HepG2 (cell line): ENCODE results near the gene DCTN1. TPM values are rescaled to one million over a fixed set of nuclear protein-coding genes. Genes with fewer than 3 reads are reported as not detected.

Experiments used
- ATF6 ChIP-seq: sonication (generic); formaldehyde crosslinking; conservative IDR thresholded peaks from 2 replicates; pipeline ENCODE4 v1.4.0; 2020; ENCODE audit warnings: missing genetic modification reagents
- HNRNPL ChIP-seq: fragments of 200-400 bp; formaldehyde crosslinking; IDR thresholded peaks from 2 replicates; pipeline ENCODE4 v1.6.1; 2017; ENCODE audit warnings: mild to moderate bottlenecking, low read depth, low read length
- MYPOP ChIP-seq: sonication (generic); formaldehyde crosslinking; IDR thresholded peaks from 2 replicates; pipeline ENCODE4 v1.8.1; 2023; ENCODE audit warnings: mild to moderate bottlenecking, moderate library complexity, missing genetic modification reagents
- NBN ChIP-seq: fragments of 450-650 bp; conservative IDR thresholded peaks from 2 replicates; pipeline ENCODE4 v1.6.1; 2017
- THRA ChIP-seq: sonication (generic); formaldehyde crosslinking; IDR thresholded peaks from 2 replicates; pipeline ENCODE4 v1.4.0; 2020; ENCODE audit warnings: missing genetic modification reagents, borderline replicate concordance
- ZHX1 ChIP-seq: sonication (generic); formaldehyde crosslinking; IDR thresholded peaks from 2 replicates; pipeline ENCODE4 v1.8.1; 2022; ENCODE audit warnings: low read depth, mild to moderate bottlenecking, missing genetic modification reagents
- ZNF205 ChIP-seq: IDR thresholded peaks from 2 replicates; pipeline ENCODE4 v1.6.1; 2018; ENCODE audit warnings: missing biosample characterization, missing genetic modification reagents
- ZNF318 ChIP-seq: sonication (generic); formaldehyde crosslinking; IDR thresholded peaks from 2 replicates; pipeline ENCODE4 v1.4.0; 2020; ENCODE audit warnings: mild to moderate bottlenecking, missing genetic modification reagents
- ZNF766 ChIP-seq: sonication (generic); formaldehyde crosslinking; IDR thresholded peaks from 2 replicates; pipeline ENCODE4 v1.5.0; 2020; ENCODE audit warnings: missing genetic modification reagents, borderline replicate concordance
- ZSCAN12 ChIP-seq: sonication (generic); formaldehyde crosslinking; IDR thresholded peaks from 2 replicates; pipeline ENCODE4 v1.9.0; 2021; ENCODE audit warnings: mild to moderate bottlenecking, missing genetic modification reagents
- polyA plus RNA-seq, 8 experiments: library from polyadenylated mRNA; depleted of rRNA in 3 of 8; stranded (reverse) in 7 of 8; unstranded in 1 of 8; fragments of >200 nt; fragmentation: Illumina TruSeq in 4 of 8; extraction: Trizol in 4 of 8; gene quantifications; 2 replicates each; pipeline versions ENCODE4 v1.2.1 to v1.2.3, GENCODE V29; 2011 to 2016; ENCODE audit warnings: low read depth in 4 of 8, missing spikeins in 1 of 8, mixed read lengths in 1 of 8; ENCODE audit not compliant: insufficient read depth in 1 of 8
- total RNA-seq, 5 experiments: library from RNA; depleted of rRNA; stranded (reverse); fragments of >200 nt; fragmentation: Illumina TruSeq; extraction: Trizol; gene quantifications; 2 replicates each; pipeline ENCODE4 v1.2.3, GENCODE V29; 2016; ENCODE audit warnings: low read depth in 1 of 5

Gene DCTN1
- total and polyA plus RNA-seq, 2 of the 13 experiments (the other 11 are each of a cell fraction or from before 2014, with no cell fraction given): 73.2 to 122 TPM

- TF ChIP-seq ZNF318 (CRISPR knock-in tag): peak; percentile 70; the same call in 1 of the 2 replicates
- no peak for TF ChIP-seq ZHX1 (CRISPR knock-in tag)
- peak; percentile 54 for TF ChIP-seq MYPOP (CRISPR knock-in tag)
- TF ChIP-seq ATF6 (CRISPR knock-in tag): no peak
- TF ChIP-seq ZSCAN12 (CRISPR knock-in tag): no peak
- no peak for TF ChIP-seq HNRNPL
- no peak for TF ChIP-seq ZNF766 (CRISPR knock-in tag)
- TF ChIP-seq NBN: no peak
- no peak for TF ChIP-seq THRA (CRISPR knock-in tag)
- TF ChIP-seq ZNF205 (CRISPR knock-in tag): peak; percentile 64; the same call in 1 of the 2 replicates
Measured at GRCh38 chr2:74424139-74424992, 44.3 kb upstream of the DCTN1 start (continued).
